Activated CD4-positive, alpha-beta T cell treated with anti-CD3 and anti-CD28 coated beads, Interleukin-2, amount 10 ng/mL, durations not matched to agents 24 days and 14 days (primary cell): ENCODE measurements around the gene UNK. TPM values are rescaled to one million over a fixed set of nuclear protein-coding genes. Genes with fewer than 3 reads are reported as not detected.
"Not testable (repeated sequence)": the region's sequence is repeated elsewhere in the genome, so short reads cannot be mapped to it uniquely, and the experiment has no call there.

Experiments used
- DNase-seq: peaks from one replicate; pipeline ENCODE4 v3.0.0; 2022
- H3K27ac Mint-ChIP-seq: one replicate; pipeline ENCODE4 v1.8.0; 2022; ENCODE audit warnings: mild to moderate bottlenecking, mixed read lengths
- H3K27me3 Mint-ChIP-seq: one replicate; pipeline ENCODE4 v1.8.0; 2022; ENCODE audit warnings: mixed read lengths
- H3K36me3 Mint-ChIP-seq: one replicate; pipeline ENCODE4 v1.8.0; 2022; ENCODE audit warnings: low read depth, mild to moderate bottlenecking, mixed read lengths
- H3K4me1 Mint-ChIP-seq: one replicate; pipeline ENCODE4 v1.8.0; 2021; ENCODE audit warnings: mixed read lengths
- H3K4me3 Mint-ChIP-seq: one replicate; pipeline ENCODE4 v1.8.0; 2022; ENCODE audit warnings: mild to moderate bottlenecking, moderate library complexity, mixed read lengths
- H3K9me3 Mint-ChIP-seq: one replicate; pipeline ENCODE4 v1.8.0; 2021; ENCODE audit warnings: mixed read lengths
- intact Hi-C: fragments of 100-400 bp; cut with micrococcal nuclease; formaldehyde crosslinking; loops from one replicate; pipeline ENCODE4 v1.15.1; 2023
- total RNA-seq: library from RNA; stranded (reverse); gene quantifications from 2 replicates; pipeline ENCODE4 v1.2.3, GENCODE V29; 2022

UNK gene
- total RNA-seq, 1 donor from 2014 or later, result 30.0 TPM

GRCh38 chr17:75864448-75864871 is 79.9 kb downstream of the UNK start:
- DNase-seq, result peak; percentile 90
- Mint-ChIP-seq H3K4me1 (peaks cover 28% of the 10 kb centered on the region), H3K27ac (peak overlapping the region; percentile 86), H3K9me3 (no peaks in the 10 kb centered on the region), H3K27me3 (no peaks in the 10 kb centered on the region), H3K36me3 (no peaks in the 10 kb centered on the region), H3K4me3 (peak overlapping the region; percentile 60)
- intact Hi-C loops, result loop anchor here (1.0 kb wide), 1 partner anchor 13 kb away; no protein-coding TSS in a partner anchor

- H3K4me3 Mint-ChIP-seq, result peak overlapping the region; percentile 60
- intact Hi-C loops, result loop anchor here (1.0 kb wide), 1 partner anchor 12 kb away; no protein-coding TSS in a partner anchor
- DNase-seq, result peak; percentile 69
- H3K27ac Mint-ChIP-seq, result peak overlapping the region; percentile 86
- H3K27me3 Mint-ChIP-seq, H3K36me3 Mint-ChIP-seq, H3K9me3 Mint-ChIP-seq: not testable (repeated sequence)
- peaks cover 28% of the 10 kb centered on the region for H3K4me1 Mint-ChIP-seq
Observed at GRCh38 chr17:75864887-75865286, 80.3 kb downstream of the UNK start.

GRCh38 chr17:75865404-75866188 is 81.0 kb downstream of the UNK start:
- intact Hi-C loops, DNase-seq, H3K27me3 Mint-ChIP-seq, H3K36me3 Mint-ChIP-seq, H3K9me3 Mint-ChIP-seq: not testable (repeated sequence)
- Mint-ChIP-seq H3K4me1 (peaks cover 28% of the 10 kb centered on the region), H3K27ac (peak overlapping the region; percentile 66), H3K4me3 (peak overlapping the region; percentile 39)

GRCh38 chr17:75868730-75869281 is 84.2 kb downstream of the UNK start:
- H3K27ac Mint-ChIP-seq, result not testable (repeated sequence)

GRCh38 chr17:75869282-75870141 is 84.9 kb downstream of the UNK start:
- no peaks in the 10 kb centered on the region for H3K36me3 Mint-ChIP-seq
- peaks cover 28% of the 10 kb centered on the region for H3K4me1 Mint-ChIP-seq
- intact Hi-C loops, result no loop called here
- no peak for DNase-seq
- no peak overlapping the region for H3K27ac Mint-ChIP-seq
- no peaks in the 10 kb centered on the region for H3K9me3 Mint-ChIP-seq
- H3K4me3 Mint-ChIP-seq, result no peak overlapping the region
- no peaks in the 10 kb centered on the region for H3K27me3 Mint-ChIP-seq

More at GRCh38 chr17:75868730-75869281, 84.2 kb downstream of the UNK start:
- H3K36me3 Mint-ChIP-seq, H3K9me3 Mint-ChIP-seq, intact Hi-C loops, H3K4me3 Mint-ChIP-seq, DNase-seq, H3K27me3 Mint-ChIP-seq: not testable (repeated sequence)
- peaks cover 31% of the 10 kb centered on the region for H3K4me1 Mint-ChIP-seq

- peaks cover 21% of the 10 kb centered on the region for H3K4me1 Mint-ChIP-seq
- H3K36me3 Mint-ChIP-seq, intact Hi-C loops, H3K27ac Mint-ChIP-seq, H3K27me3 Mint-ChIP-seq, DNase-seq, H3K4me3 Mint-ChIP-seq, H3K9me3 Mint-ChIP-seq: not testable (repeated sequence)
Observed at GRCh38 chr17:75870228-75870627, 85.6 kb downstream of the UNK start.

- peak; percentile 93 for DNase-seq
- intact Hi-C loops, result no loop called here
Observed at GRCh38 chr17:75872434-75873351, 88.1 kb downstream of the UNK start.

GRCh38 chr17:75873587-75874322 is 89.1 kb downstream of the UNK start:
- Mint-ChIP-seq H3K27me3 (no peaks in the 10 kb centered on the region), H3K9me3 (no peaks in the 10 kb centered on the region), H3K36me3 (no peaks in the 10 kb centered on the region), H3K4me3 (no peak overlapping the region), H3K27ac (peak overlapping the region; percentile 37), H3K4me1 (peaks cover 34% of the 10 kb centered on the region)
- DNase-seq, result no peak
- intact Hi-C loops, result no loop called here

More at GRCh38 chr17:75872434-75873351, 88.1 kb downstream of the UNK start:
- Mint-ChIP-seq H3K27me3 (no peaks in the 10 kb centered on the region), H3K4me3 (peak overlapping the region; percentile 18), H3K4me1 (peaks cover 31% of the 10 kb centered on the region), H3K27ac (peak overlapping the region; percentile 85), H3K9me3 (no peaks in the 10 kb centered on the region), H3K36me3 (no peaks in the 10 kb centered on the region)

GRCh38 chr17:75874323-75875181 is 89.9 kb downstream of the UNK start:
- H3K27ac Mint-ChIP-seq, result no peak overlapping the region
- DNase-seq, result no peak

More at GRCh38 chr17:75874323-75875181, 89.9 kb downstream of the UNK start:
- Mint-ChIP-seq H3K36me3 (no peaks in the 10 kb centered on the region), H3K4me1 (peaks cover 35% of the 10 kb centered on the region), H3K27me3 (no peaks in the 10 kb centered on the region), H3K9me3 (no peaks in the 10 kb centered on the region), H3K4me3 (no peak overlapping the region)
- intact Hi-C loops, result no loop called here
